Transverse colon (tissue), 4 donors: ENCODE data around the gene SNTG2. TPM values are rescaled to one million over a fixed set of nuclear protein-coding genes. Genes with fewer than 3 reads are reported as not detected.

Experiments used
- DNase-seq: peaks from one replicate; pipeline ENCODE4 v3.0.0-alpha.2; 2019
- H3K27ac ChIP-seq, 4 donors: fragments of 200-600 bp; sonication (generic); 2 replicates each; pipeline ENCODE4 v1.5.1; 2016 to 2018; ENCODE audit warnings: inconsistent platforms in 4 of 4
- H3K27me3 ChIP-seq: fragments of 200-600 bp; sonication (generic); 2 replicates; pipeline ENCODE4 v1.5.1; 2017; ENCODE audit warnings: inconsistent platforms
- H3K36me3 ChIP-seq, 4 donors: fragments of 200-600 bp; sonication (generic); 2 replicates each; pipeline ENCODE4 v1.5.1; 2017 to 2019; ENCODE audit warnings: inconsistent platforms in 4 of 4
- H3K4me1 ChIP-seq, 4 donors: fragments of 200-600 bp; sonication (generic); 2 replicates each; pipeline ENCODE4 v1.5.1; 2017 to 2020; ENCODE audit warnings: inconsistent platforms in 4 of 4
- H3K4me3 ChIP-seq, 4 donors: fragments of 200-600 bp; sonication (generic); 1 replicate in 1 of 4; 2 replicates in 3 of 4; pipeline versions ENCODE4 v1.5.1 to v1.6.1; 2017 to 2019; ENCODE audit warnings: inconsistent platforms in 4 of 4
- H3K9me3 ChIP-seq, 2 donors: fragments of 200-600 bp; sonication (generic); 2 replicates each; pipeline ENCODE4 v1.5.1; 2017 to 2019; ENCODE audit warnings: inconsistent platforms in 2 of 2
- EP300 ChIP-seq: sonication (generic); formaldehyde crosslinking; IDR thresholded peaks from one replicate; pipeline ENCODE4 v1.6.1; 2017; ENCODE audit warnings: antibody characterized with exemption, low read depth
- POLR2A ChIP-seq: fragments of 450-650 bp; IDR thresholded peaks from one replicate; pipeline ENCODE4 v1.6.1; 2016; ENCODE audit warnings: antibody characterized with exemption, mild to moderate bottlenecking, moderate library complexity
- POLR2AphosphoS5 ChIP-seq, 3 donors: sonication (generic); formaldehyde crosslinking; IDR thresholded peaks; one replicate each; pipeline ENCODE4 v1.6.1; 2016; ENCODE audit warnings: antibody characterized with exemption in 3 of 3
- WGBS, 2 donors: methylation state at CpG; one replicate each; pipeline ENCODE4 v1.1.5; 2018; ENCODE audit warnings: low coverage in 1 of 2; 5-methylcytosine and 5-hydroxymethylcytosine counted together
- in situ Hi-C, 4 donors: fragments of 200-750 bp; cut with MboI; loops; one replicate each; pipeline versions ENCODE4 v1.15.0 to v1.15.1; 2017; ENCODE audit warnings: low sequenced_read_pairs in 3 of 4, low pct_ligation_motif_present in 1 of 4, low pct_unique_long_range_greater_than_20kb in 1 of 4
- intact Hi-C: fragments of 100-400 bp; cut with DNase I; formaldehyde crosslinking; loops from one replicate; pipeline ENCODE4 v1.15.1; 2023; ENCODE audit warnings: low total_unique reads
- total RNA-seq, 4 donors: library from RNA; depleted of rRNA; stranded (reverse); fragments of >200 nt; gene quantifications; one replicate each; pipeline ENCODE4 v1.1.0, GENCODE V29; 2016
- TF ChIP-seq, protein P1 (sequence below), 5 experiments: fragments of 200-600 bp in 3 of 5; fragments of 450-650 bp in 2 of 5; sonication (generic) in 3 of 5; IDR thresholded peaks; 1 replicate in 2 of 5; 2 replicates in 3 of 5; pipeline ENCODE4 v1.5.1; 2016 to 2017; ENCODE audit warnings: antibody characterized with exemption in 5 of 5, inconsistent platforms in 3 of 5, mild to moderate bottlenecking in 2 of 5, moderate library complexity in 1 of 5

SNTG2 gene
- total RNA-seq, 4 donors from 2014 or later: 0.55 to 4.9 (median 1.5) TPM

- no peaks in the 10 kb centered on the region for H3K36me3 ChIP-seq
- DNase-seq: no peak
- H3K9me3 ChIP-seq: no peaks in the 10 kb centered on the region
- TF ChIP-seq POLR2A (no peak), EP300 (no peak), POLR2AphosphoS5 (IDR thresholded peaks at IDR 0.05) (no peak)
- TF ChIP-seq, protein P1, sequence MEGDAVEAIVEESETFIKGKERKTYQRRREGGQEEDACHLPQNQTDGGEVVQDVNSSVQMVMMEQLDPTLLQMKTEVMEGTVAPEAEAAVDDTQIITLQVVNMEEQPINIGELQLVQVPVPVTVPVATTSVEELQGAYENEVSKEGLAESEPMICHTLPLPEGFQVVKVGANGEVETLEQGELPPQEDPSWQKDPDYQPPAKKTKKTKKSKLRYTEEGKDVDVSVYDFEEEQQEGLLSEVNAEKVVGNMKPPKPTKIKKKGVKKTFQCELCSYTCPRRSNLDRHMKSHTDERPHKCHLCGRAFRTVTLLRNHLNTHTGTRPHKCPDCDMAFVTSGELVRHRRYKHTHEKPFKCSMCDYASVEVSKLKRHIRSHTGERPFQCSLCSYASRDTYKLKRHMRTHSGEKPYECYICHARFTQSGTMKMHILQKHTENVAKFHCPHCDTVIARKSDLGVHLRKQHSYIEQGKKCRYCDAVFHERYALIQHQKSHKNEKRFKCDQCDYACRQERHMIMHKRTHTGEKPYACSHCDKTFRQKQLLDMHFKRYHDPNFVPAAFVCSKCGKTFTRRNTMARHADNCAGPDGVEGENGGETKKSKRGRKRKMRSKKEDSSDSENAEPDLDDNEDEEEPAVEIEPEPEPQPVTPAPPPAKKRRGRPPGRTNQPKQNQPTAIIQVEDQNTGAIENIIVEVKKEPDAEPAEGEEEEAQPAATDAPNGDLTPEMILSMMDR (IDR thresholded peaks at IDR 0.05): no peak
- H3K4me3 ChIP-seq: no peak overlapping the region
- intact Hi-C loops: no loop called here
- H3K4me1 ChIP-seq: no peaks in the 10 kb centered on the region
- in situ Hi-C loops: no loop called here
- no peak overlapping the region for H3K27ac ChIP-seq
- no peaks in the 10 kb centered on the region for H3K27me3 ChIP-seq
- 51 to 54% methylated on average over 4 of the region's 4 CpGs for WGBS, 2 donors
Measured at GRCh38 chr2:980176-980575, 29.5 kb downstream of the SNTG2 start.

DNA sequence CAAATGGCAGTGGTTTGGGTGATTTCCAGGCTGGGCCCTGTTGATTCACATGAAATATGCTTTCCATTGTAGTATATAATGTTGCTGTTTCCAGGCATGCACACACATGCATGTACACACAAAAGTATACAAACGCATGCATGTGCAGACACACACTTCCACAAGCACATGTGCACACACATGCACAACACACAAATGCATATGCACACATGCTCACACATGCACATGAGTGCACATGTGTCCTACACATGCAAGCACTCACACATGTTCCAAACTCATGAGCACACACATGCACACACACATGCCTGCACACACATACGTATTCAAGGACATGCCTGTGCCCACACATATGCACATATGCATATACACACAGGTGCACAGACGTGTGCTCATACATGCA lies 30.6 kb downstream of the SNTG2 start:
- Histone ChIP-seq H3K27me3 (no peaks in the 10 kb centered on the region), H3K9me3 (no peaks in the 10 kb centered on the region), H3K4me1 (no peaks in the 10 kb centered on the region), H3K4me3 (no peak overlapping the region), H3K27ac (no peak overlapping the region), H3K36me3 (no peaks in the 10 kb centered on the region)
- in situ Hi-C loops (no loop called here), intact Hi-C loops (no loop called here)
- WGBS, 2 donors: 72 to 80% methylated on average over 1 to 3 of the region's 3 CpGs
- TF ChIP-seq, protein P1 (IDR thresholded peaks at IDR 0.05): no peak
- no peak for TF ChIP-seq EP300
- no peak for TF ChIP-seq POLR2A
- no peak for TF ChIP-seq POLR2AphosphoS5 (IDR thresholded peaks at IDR 0.05)
- DNase-seq: no peak

- 89 to 91% methylated on average over 4 of the region's 4 CpGs for WGBS, 2 donors
- H3K4me3 ChIP-seq: no peak overlapping the region
- no peak overlapping the region for H3K27ac ChIP-seq
- no peaks in the 10 kb centered on the region for H3K4me1 ChIP-seq
- intact Hi-C loops: no loop called here
- H3K36me3 ChIP-seq: no peaks in the 10 kb centered on the region
- no peak for TF ChIP-seq EP300
- DNase-seq: no peak
- no peaks in the 10 kb centered on the region for H3K9me3 ChIP-seq
- in situ Hi-C loops: no loop called here
- H3K27me3 ChIP-seq: no peaks in the 10 kb centered on the region
Measured at GRCh38 chr2:981759-982158, 31.1 kb downstream of the SNTG2 start.

DNA sequence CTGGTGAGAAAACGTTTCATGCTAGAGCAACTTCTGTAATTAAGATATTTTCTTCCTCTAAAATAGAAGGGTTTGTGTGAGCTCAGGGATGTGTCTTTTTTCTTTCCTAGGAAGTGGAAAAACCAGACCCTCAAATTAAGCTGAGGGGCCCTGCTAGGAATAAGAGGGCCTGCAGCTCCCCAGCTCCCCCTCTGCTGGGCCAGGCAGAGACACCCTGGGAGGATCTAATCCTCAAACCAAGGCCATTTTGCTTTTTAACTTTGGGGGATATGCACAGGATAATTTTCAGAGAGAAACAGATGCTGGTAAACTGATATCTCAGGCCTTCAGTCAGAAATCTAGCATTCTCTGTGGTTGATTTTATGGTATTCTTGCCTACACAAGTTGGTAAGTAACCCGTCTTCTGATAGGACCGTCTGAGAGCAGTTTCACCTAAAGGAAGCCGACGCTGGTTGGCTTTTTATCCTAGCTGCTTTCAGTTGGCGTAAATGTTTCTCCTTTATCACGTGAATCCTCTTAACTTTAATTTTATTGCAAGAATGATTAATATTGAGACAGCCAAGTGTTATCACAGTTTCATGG lies 34.8 kb downstream of the SNTG2 start:
- intact Hi-C loops (no loop called here), in situ Hi-C loops (no loop called here)
- H3K4me1 ChIP-seq: no peaks in the 10 kb centered on the region
- H3K27me3 ChIP-seq: no peaks in the 10 kb centered on the region
- no peaks in the 10 kb centered on the region for H3K9me3 ChIP-seq
- 0 to 60% methylated on average over 1 to 7 of the region's 7 CpGs for WGBS, 2 donors
- DNase-seq: no peak
- H3K27ac ChIP-seq: no peak overlapping the region
- no peak overlapping the region for H3K4me3 ChIP-seq
- H3K36me3 ChIP-seq: no peaks in the 10 kb centered on the region
- TF ChIP-seq POLR2A: no peak
- TF ChIP-seq EP300: no peak
- TF ChIP-seq, protein P1 (IDR thresholded peaks at IDR 0.05): no peak
- TF ChIP-seq POLR2AphosphoS5 (IDR thresholded peaks at IDR 0.05): no peak

DNA sequence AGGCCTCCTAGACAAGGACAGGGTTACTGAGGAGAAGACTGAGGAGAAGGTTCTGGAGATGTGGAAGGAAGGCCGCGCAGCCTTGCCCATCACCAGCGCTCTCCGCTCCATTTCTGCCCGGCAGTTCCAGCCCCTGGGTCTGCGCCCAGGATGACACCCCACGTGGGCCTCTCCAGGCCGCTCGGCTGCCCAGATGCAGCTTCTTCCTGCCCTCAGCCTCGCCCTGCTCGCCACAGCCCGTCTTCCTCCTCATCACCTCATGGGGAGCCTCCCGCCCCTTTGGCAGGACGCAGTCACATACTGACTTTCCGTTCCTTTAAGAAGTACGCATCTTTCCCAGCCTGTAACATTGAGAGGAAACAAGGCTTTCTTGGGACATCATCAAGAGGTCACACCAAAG lies 37.1 kb downstream of the SNTG2 start:
- Histone ChIP-seq H3K27me3 (no peaks in the 10 kb centered on the region), H3K9me3 (no peaks in the 10 kb centered on the region), H3K4me1 (no peaks in the 10 kb centered on the region), H3K36me3 (no peaks in the 10 kb centered on the region), H3K27ac (no peak overlapping the region), H3K4me3 (no peak overlapping the region)
- in situ Hi-C loops: no loop called here
- no peak for DNase-seq
- intact Hi-C loops: no loop called here
- WGBS, 2 donors: 85% methylated on average over 16 of the region's 16 CpGs; no CpG with 5 or more reads in 1 of the 2 donors
- TF ChIP-seq EP300 (no peak), POLR2A (no peak), POLR2AphosphoS5 (IDR thresholded peaks at IDR 0.05) (no peak)
- TF ChIP-seq, protein P1 (IDR thresholded peaks at IDR 0.05): no peak
